Bronchial epithelial cell (primary cell): ENCODE data around the gene RPS10. TPM values are rescaled to one million over a fixed set of nuclear protein-coding genes. Genes with fewer than 3 reads are reported as not detected.

Experiments used
- DNase-seq: peaks from one replicate; pipeline ENCODE4 v3.0.0-alpha.2; 2010; ENCODE audit warnings: low read depth
- FAIRE-seq: peaks from 2 replicates; lab custom pipeline; 2011; peaks lifted over from hg19 to GRCh38; lab: Jason Lieb, UNC
- H3K27me3 ChIP-seq: 2 replicates; pipeline ENCODE4 v1.5.1; 2011; ENCODE audit warnings: low read length; ENCODE audit not compliant: control insufficient read depth, insufficient read depth
- H3K36me3 ChIP-seq: 2 replicates; pipeline ENCODE4 v1.5.1; 2011; ENCODE audit warnings: low read length; ENCODE audit not compliant: control insufficient read depth, insufficient read depth
- H3K4me3 ChIP-seq: 2 replicates; pipeline ENCODE4 v1.5.1; 2011; ENCODE audit warnings: mild to moderate bottlenecking, low read depth, low read length, control low read depth
- CTCF ChIP-seq: IDR thresholded peaks from 2 replicates; pipeline ENCODE4 v1.5.1; 2011; ENCODE audit warnings: mild to moderate bottlenecking, moderate library complexity, low read length, control low read depth, inconsistent platforms; ENCODE audit not compliant: insufficient read depth, severe bottlenecking
- total RNA-seq: library from RNA; depleted of rRNA; stranded (reverse); fragments of >200 nt; gene quantifications from 2 replicates; pipeline ENCODE4 v1.2.1, GENCODE V29; 2014

Gene RPS10
- total RNA-seq, 1 donor from 2014 or later, result 3,887 TPM

DNA sequence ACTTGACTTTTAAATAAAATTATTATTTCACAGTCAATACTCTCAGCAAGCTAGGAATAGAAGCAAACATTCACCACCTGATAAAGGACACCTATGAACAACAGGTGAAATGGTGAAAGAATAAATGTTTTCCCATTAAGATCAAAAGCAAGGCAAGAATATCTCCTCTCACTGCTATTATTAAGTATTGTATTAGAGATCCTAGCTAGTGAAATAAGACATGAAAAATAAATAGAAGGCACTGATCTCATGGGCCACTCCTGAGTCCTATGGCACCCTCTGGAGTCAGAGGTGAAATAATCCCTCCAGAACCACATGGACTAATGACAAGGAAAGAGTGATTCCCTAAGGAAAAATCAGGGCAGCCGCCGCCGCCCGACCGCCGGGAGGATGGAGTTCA, 29.4 kb downstream of the RPS10 start:
- TF ChIP-seq CTCF, result no peak
- Histone ChIP-seq H3K36me3 (no peaks in the 10 kb centered on the region), H3K27me3 (no peaks in the 10 kb centered on the region), H3K4me3 (no peak overlapping the region)
- FAIRE-seq, result no peak
- no peak for DNase-seq

DNA sequence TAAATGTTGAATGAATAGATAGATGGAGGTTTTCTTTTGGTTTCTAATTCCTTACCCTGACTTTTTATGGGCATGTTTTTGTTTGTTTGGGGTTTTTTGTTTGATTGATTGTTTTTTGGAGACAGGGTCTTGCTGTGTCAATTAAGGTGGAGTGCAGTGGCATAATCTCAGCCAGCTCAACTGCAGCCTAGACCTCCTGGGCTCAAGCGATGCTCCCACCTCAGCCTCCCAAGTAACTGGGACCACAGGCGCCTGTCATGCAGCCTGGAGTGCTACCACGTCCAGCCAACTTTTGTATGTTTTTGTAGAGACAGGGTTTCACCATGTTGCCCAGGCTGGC, 31.9 kb downstream of the RPS10 start:
- no peak for FAIRE-seq
- H3K36me3 ChIP-seq, result no peaks in the 10 kb centered on the region
- H3K27me3 ChIP-seq, result no peaks in the 10 kb centered on the region
- H3K4me3 ChIP-seq, result no peak overlapping the region
- no peak for TF ChIP-seq CTCF
- DNase-seq, result no peak

DNA sequence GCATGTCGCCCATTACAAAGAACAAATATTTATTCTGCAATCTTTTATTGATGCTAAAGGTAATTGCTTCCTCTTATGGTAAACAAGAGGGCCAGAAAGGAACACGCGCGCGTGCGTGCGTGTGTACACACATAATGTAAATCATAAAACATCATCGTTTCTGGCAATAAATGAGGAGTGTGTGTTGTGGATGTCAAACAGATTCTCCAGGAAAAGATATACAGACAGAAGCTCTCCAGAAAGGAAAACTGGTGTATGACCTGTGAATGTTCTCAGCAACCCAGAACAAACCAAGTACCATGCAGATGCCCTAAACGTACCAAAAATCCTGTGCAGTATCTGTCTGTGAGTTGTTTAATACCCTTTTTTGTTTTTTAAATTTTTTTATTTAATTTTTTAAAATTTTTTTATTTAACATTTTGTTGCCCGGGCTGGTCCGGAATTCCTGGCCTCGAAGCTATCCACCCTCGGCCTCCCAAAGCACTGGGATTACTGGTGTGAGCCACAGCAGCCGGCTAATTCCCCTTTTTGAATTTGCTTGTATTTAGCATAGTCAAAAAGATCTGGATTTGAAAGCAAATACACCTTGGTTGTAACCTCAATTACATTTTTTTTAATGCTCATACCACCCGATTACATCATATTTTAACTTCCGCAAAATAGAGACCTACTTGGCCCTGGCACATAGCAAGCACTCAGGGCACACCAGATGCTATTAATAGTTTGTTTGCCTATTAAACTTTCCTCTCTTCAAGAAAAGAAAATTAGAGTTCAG, 32.5 kb downstream of the RPS10 start:
- TF ChIP-seq CTCF, result no peak
- FAIRE-seq (no peak), DNase-seq (no peak)

DNA sequence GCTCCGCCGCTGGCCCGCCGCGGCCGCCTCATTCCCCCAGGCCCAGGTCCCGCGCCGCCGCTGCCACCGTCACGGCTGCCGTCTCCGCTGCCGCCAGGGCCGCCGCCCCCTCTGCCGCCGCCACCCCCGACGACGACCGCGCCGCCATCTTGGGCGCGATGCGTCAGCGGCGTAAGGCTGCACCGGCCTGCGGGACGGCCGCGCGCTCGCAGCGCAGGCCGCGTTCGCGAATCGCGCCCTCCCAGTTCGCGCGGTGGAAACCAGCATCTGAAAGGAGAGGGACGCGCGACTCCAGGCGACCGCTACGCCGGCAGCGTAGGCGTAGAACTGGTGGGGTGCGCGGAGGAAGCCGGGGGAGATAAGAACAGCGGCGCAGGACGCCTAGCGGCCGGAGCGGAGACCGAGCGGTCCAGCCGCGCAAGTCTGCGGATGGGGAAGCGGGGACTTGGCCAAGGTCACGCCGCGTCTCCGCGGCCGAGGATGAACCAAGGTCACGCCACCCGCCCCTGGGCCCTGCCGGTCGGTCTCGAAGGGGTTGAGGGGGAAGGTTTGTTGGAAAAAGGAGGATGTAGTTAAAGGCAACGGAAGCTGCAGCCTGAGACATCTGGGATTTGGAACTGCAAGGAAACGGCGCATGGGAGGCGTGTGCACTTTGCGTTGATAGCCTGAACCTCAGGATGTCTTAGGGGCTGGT, 33.2 kb downstream of the RPS10 start, which contains the start of gene NUDT3:
NUDT3 (minus strand) TSS at position 173 of the 694 bp plus-strand sequence. CDS start 307 bp downstream, outside the sequence.
- FAIRE-seq (no peak), DNase-seq (peak; percentile 79)
- peak within 1 kb of the TSS; percentile 90 for H3K4me3 ChIP-seq
- TF ChIP-seq CTCF, result peak; percentile 89
- H3K27me3 ChIP-seq, result no peaks in the 10 kb centered on the region
- no peaks in the 10 kb centered on the region for H3K36me3 ChIP-seq

More for the DNA sequence above, 32.5 kb downstream of the RPS10 start:
- Histone ChIP-seq H3K4me3 (peak overlapping the region; percentile 90), H3K36me3 (no peaks in the 10 kb centered on the region), H3K27me3 (no peaks in the 10 kb centered on the region)

DNA sequence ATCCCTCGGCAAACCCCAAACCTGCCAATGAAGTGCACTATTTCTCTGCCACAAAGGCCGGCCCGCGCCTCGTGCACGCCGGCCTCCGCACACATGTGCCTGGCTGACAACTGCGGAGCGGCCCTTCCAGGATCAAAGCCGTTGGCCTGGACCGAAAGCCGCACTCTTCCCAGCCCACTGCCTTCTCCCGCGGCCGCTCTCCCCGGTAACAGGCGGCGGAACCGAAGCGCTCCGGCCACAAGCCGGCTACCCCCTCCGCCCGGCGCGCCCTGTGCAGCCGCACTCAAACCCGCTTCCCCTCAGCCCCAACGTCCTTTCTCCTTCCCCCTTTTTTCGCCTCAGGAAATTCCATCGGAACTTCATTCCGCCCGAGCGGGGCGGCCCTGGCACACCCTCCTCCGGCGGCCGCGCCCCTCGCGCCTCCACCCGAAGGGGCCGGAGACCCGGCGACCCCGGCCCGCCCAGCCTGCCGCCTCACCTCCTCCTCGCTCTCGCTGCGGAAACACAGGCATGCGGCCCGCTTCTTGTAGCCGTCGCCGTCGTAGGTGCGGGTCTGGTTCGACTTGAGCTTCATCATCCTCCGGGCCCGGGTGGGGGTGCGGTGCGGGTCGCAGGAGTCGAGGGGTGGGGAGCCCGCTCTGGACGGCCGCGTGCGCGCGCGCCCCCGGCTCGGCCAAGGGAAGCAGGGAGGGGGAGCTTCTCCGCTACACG, 33.9 kb downstream of the RPS10 start:
- H3K27me3 ChIP-seq, result no peaks in the 10 kb centered on the region
- H3K4me3 ChIP-seq, result peak overlapping the region; percentile 90
- no peaks in the 10 kb centered on the region for H3K36me3 ChIP-seq
- peak; percentile 40 for DNase-seq
- no peak for TF ChIP-seq CTCF
- FAIRE-seq, result no peak
